ENCODE results near the gene SLC48A1.

DNA sequence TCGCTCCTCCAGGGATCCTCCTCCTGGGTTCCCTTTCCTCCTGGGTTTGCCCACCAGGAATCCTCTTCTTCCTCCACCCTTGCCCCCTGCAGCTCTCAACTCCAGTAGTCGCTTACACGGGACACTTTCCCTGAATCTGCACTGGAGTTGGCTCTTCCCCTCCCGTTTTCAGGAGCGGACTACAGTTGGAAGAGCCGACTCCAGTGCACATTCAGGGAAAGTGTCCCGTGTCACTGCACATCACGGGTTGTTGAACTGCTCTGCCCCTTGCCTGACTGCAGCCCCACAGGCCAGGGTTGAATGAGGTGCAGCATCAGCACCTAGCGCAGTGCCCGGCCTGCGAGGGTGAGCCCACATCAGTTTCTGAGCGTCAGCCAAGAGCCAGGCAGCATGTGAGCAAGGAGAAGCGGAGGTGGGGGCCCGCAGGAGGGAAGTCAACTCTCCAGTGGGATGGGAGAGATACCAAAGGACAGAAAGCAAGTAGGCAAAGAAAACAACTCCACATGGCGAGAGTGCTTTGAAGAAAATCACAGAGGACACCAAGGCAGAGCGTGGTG, 27.5 kb upstream of the SLC48A1 start:
- TF ChIP-seq, protein P1, sequence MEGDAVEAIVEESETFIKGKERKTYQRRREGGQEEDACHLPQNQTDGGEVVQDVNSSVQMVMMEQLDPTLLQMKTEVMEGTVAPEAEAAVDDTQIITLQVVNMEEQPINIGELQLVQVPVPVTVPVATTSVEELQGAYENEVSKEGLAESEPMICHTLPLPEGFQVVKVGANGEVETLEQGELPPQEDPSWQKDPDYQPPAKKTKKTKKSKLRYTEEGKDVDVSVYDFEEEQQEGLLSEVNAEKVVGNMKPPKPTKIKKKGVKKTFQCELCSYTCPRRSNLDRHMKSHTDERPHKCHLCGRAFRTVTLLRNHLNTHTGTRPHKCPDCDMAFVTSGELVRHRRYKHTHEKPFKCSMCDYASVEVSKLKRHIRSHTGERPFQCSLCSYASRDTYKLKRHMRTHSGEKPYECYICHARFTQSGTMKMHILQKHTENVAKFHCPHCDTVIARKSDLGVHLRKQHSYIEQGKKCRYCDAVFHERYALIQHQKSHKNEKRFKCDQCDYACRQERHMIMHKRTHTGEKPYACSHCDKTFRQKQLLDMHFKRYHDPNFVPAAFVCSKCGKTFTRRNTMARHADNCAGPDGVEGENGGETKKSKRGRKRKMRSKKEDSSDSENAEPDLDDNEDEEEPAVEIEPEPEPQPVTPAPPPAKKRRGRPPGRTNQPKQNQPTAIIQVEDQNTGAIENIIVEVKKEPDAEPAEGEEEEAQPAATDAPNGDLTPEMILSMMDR (IDR thresholded peaks at IDR 0.05), result no peak
- TF ChIP-seq POLR2A (IDR thresholded peaks at IDR 0.05), result no peak
